ENCODE data around the gene FSCN2. TPM values are rescaled to one million over a fixed set of nuclear protein-coding genes. Genes with fewer than 3 reads are reported as not detected.

Gene FSCN2
- total RNA-seq, 1 donor from 2014 or later, result 3.3 TPM

DNA sequence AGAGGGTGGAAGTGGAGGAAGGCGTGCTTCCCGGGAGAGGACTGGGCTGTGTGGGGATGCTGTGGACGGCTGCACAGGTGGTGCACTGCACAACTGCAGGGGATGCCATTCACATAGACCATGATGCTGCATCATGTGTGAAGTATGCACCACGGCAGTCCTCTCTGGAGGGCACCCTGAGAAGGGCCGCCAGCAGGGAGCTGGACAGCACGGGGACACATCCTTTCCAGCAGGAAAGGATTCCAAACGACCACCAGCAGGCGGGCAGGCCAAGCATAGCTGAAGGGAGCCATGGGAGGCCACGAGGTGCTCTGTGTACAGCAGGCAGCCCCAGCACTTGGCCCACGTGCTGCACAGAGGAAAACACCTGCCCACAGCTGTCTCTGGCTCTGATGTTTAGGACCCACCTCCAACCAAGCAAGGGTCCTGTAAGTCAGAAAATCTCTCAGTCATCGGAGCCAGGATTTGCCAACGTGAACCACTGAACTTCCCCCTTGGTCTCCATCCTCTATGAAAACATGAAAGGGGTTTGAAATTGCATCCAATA is 25.6 kb upstream of the FSCN2 start:
- no peaks in the 10 kb centered on the region for H3K27me3 ChIP-seq (ENCODE audit: low read depth)
- H3K4me3 ChIP-seq, result no peak overlapping the region
- H3K9me3 ChIP-seq, result no peaks in the 10 kb centered on the region
- DNase-seq, result peak; percentile 33
- no peak overlapping the region for H3K27ac ChIP-seq
- intact Hi-C loops (cut with DNase I), result no loop called here
- ATAC-seq, result no peak
- peaks cover 10% of the 10 kb centered on the region for H3K4me1 ChIP-seq
- TF ChIP-seq, protein P1, sequence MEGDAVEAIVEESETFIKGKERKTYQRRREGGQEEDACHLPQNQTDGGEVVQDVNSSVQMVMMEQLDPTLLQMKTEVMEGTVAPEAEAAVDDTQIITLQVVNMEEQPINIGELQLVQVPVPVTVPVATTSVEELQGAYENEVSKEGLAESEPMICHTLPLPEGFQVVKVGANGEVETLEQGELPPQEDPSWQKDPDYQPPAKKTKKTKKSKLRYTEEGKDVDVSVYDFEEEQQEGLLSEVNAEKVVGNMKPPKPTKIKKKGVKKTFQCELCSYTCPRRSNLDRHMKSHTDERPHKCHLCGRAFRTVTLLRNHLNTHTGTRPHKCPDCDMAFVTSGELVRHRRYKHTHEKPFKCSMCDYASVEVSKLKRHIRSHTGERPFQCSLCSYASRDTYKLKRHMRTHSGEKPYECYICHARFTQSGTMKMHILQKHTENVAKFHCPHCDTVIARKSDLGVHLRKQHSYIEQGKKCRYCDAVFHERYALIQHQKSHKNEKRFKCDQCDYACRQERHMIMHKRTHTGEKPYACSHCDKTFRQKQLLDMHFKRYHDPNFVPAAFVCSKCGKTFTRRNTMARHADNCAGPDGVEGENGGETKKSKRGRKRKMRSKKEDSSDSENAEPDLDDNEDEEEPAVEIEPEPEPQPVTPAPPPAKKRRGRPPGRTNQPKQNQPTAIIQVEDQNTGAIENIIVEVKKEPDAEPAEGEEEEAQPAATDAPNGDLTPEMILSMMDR (IDR thresholded peaks at IDR 0.05), result no peak
- no peaks in the 10 kb centered on the region for H3K36me3 ChIP-seq

DNA sequence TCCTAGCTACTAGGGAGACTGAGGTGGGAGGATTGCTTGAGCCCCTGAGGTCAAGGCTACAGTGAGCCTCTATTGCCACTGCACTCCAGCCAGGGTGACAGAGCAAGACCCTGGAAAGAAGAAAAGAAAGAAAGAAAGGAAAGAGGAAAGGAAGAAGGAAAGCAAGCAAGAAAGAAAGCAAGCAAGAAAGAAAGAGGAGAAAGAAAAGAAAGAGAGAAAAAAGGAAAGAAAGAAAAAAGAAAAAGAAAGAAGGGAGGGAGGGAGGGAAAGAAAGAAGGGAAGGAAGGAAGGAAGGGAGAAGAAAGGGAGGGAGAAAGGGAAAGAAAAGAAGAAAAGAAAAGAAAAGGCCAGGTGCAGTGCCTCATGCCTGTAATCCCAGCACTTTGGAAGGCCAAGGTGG is 24.6 kb upstream of the FSCN2 start:
- no peaks in the 10 kb centered on the region for H3K9me3 ChIP-seq
- TF ChIP-seq, protein P1 (IDR thresholded peaks at IDR 0.05), result no peak
- intact Hi-C loops (cut with DNase I), result no loop called here
- H3K4me1 ChIP-seq, result peaks cover 13% of the 10 kb centered on the region
- H3K27me3 ChIP-seq (ENCODE audit: low read depth), result no peaks in the 10 kb centered on the region
- H3K36me3 ChIP-seq, result peaks cover 2% of the 10 kb centered on the region
- no peak overlapping the region for H3K4me3 ChIP-seq
- ATAC-seq (no peak), DNase-seq (no peak)
- no peak overlapping the region for H3K27ac ChIP-seq

DNA sequence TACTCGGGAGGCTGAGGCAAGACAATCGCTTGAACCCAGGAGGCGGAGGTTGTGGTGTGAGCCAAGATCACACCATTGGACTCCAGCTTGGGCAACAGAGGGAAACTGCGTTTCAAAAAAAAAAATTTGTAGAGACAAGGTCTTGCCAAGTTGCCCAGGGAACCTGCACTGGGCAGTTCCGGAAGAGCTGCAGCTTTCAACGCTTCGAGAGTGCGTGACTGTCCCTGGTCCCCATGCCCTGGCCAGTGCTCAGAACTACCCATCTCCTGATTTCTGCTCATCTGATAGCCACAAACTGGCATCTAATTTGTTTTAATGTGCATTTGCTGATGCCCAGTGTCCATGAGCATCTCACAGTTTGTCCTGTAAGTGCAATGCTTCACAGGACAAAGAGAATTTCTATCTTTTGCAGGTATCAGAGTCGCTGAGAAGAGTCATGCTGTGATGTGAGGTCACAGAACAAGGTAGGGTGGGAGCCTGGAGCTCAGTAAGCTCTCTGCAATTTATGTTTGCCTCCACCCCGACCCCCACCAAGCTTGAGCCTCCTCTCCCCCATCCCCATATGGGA is 19.5 kb upstream of the FSCN2 start:
- ATAC-seq, result no peak
- intact Hi-C loops (cut with DNase I), result no loop called here
- H3K4me1 ChIP-seq, result peaks cover 18% of the 10 kb centered on the region
- no peaks in the 10 kb centered on the region for H3K27me3 ChIP-seq (ENCODE audit: low read depth)
- TF ChIP-seq, protein P1 (IDR thresholded peaks at IDR 0.05), result no peak
- no peak for DNase-seq
- peaks cover 34% of the 10 kb centered on the region for H3K36me3 ChIP-seq
- H3K4me3 ChIP-seq, result peak overlapping the region; percentile 94
- H3K27ac ChIP-seq, result peak overlapping the region; percentile 100
- no peaks in the 10 kb centered on the region for H3K9me3 ChIP-seq

DNA sequence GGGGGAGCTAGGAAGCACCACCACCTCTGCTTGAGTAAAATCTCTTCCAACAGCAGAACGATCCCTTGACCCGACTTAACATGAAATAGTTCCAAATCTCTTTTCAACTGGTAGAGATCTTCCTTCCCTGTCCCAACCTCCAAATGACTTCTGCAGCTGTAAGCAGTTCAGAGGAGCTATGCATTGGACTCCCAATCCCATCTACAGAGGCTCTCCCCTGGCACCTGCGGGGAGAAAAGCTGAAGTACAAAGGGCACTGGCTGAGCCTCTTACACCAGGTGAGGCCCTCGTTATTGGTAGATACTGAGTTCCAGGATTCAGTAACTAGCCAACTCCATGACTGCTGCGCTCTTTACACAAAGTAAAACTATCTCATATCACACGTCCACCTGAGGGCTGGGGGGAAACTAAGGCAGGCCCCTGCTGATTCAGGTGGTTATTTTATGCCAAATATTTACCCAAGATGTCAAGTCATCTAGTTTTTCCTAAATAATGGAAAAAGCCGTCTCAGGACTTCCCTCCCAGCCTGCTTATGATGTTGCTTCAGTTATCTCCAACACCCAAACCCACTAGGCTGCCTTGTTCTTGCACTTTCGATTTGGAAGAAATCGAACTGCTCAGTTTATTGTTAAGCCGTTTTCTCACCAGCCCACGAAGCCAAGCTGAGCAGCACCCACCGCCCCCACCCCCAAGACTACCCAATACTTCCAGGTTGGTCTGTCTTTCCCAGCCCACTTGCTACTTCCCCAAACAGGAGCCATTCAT is 18.8 kb upstream of the FSCN2 start:
- Histone ChIP-seq H3K9me3 (no peaks in the 10 kb centered on the region), H3K4me1 (peaks cover 18% of the 10 kb centered on the region), H3K27me3 (ENCODE audit: low read depth) (no peaks in the 10 kb centered on the region), H3K27ac (peak overlapping the region; percentile 100), H3K36me3 (peaks cover 34% of the 10 kb centered on the region), H3K4me3 (peak overlapping the region; percentile 94)
- intact Hi-C loops (cut with DNase I), result no loop called here
- TF ChIP-seq, protein P1 (IDR thresholded peaks at IDR 0.05), result no peak
- no peak for DNase-seq
- no peak for ATAC-seq

DNA sequence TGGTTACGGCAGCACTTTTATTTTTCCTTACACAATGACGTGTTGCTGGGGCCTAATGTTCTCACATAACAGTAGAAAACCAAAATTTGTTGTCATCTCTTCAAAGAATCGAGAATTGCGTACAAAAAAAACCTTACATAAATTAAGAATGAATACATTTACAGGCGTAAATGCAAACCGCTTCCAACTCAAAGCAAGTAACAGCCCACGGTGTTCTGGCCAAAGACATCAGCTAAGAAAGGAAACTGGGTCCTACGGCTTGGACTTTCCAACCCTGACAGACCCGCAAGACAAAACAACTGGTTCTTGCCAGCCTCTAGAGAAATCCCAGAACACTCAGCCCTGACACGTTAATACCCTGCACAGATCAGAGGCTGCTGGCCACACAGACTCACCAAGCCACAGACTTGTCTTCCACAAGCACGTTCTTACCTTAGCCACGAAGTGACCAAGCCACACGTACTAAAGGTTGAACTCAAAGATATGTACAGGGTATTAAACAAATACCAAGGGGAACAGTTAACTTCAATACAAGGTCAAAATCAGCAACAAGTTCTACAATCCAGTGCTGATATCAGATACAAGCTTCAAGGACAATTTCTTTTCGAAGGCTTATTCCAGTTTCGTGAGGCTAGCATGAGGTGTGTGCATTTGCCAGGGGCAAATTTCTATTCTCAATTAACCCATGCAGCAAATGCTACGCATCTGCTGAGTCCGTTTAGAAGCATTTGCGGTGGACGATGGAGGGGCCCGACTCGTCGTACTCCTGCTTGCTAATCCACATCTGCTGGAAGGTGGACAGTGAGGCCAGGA is 18.0 kb upstream of the FSCN2 start:
- Histone ChIP-seq H3K36me3 (peaks cover 34% of the 10 kb centered on the region), H3K9me3 (no peaks in the 10 kb centered on the region), H3K4me3 (peak overlapping the region; percentile 94), H3K27ac (peak overlapping the region; percentile 100), H3K4me1 (peaks cover 19% of the 10 kb centered on the region), H3K27me3 (ENCODE audit: low read depth) (no peaks in the 10 kb centered on the region)
- TF ChIP-seq, protein P1 (IDR thresholded peaks at IDR 0.05), result no peak
- intact Hi-C loops (cut with DNase I), result no loop called here
- DNase-seq (no peak), ATAC-seq (no peak)
